LNCaP clone FGC (cell line): ENCODE measurements around the gene GALNT10.

Source experiments
- DNase-seq: peaks from one replicate; pipeline ENCODE4 v3.0.0-alpha.2; 2011; ENCODE audit warnings: low read depth
- H3K4me3 ChIP-seq: 2 replicates; pipeline ENCODE4 v1.5.1; 2011; ENCODE audit warnings: mild to moderate bottlenecking, low read depth, low read length, control low read depth
- TF ChIP-seq, protein P1 (sequence below): IDR thresholded peaks from 2 replicates; pipeline ENCODE4 v1.5.1; 2012; ENCODE audit warnings: mild to moderate bottlenecking; ENCODE audit not compliant: control insufficient read depth, insufficient read depth; ENCODE audit errors: extremely low read depth

The GALNT10 gene

GRCh38 chr5:154205441-154206117, 15.0 kb downstream of the GALNT10 start:
- no peak overlapping the region for H3K4me3 ChIP-seq
- DNase-seq, result no peak
- TF ChIP-seq, protein P1, sequence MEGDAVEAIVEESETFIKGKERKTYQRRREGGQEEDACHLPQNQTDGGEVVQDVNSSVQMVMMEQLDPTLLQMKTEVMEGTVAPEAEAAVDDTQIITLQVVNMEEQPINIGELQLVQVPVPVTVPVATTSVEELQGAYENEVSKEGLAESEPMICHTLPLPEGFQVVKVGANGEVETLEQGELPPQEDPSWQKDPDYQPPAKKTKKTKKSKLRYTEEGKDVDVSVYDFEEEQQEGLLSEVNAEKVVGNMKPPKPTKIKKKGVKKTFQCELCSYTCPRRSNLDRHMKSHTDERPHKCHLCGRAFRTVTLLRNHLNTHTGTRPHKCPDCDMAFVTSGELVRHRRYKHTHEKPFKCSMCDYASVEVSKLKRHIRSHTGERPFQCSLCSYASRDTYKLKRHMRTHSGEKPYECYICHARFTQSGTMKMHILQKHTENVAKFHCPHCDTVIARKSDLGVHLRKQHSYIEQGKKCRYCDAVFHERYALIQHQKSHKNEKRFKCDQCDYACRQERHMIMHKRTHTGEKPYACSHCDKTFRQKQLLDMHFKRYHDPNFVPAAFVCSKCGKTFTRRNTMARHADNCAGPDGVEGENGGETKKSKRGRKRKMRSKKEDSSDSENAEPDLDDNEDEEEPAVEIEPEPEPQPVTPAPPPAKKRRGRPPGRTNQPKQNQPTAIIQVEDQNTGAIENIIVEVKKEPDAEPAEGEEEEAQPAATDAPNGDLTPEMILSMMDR, result no peak

- H3K4me3 ChIP-seq, result no peak overlapping the region
- DNase-seq, result no peak
- TF ChIP-seq, protein P1, result no peak
Measured at GRCh38 chr5:154206311-154206710, 15.8 kb downstream of the GALNT10 start.

- TF ChIP-seq, protein P1, result no peak
- no peak for DNase-seq
- no peak overlapping the region for H3K4me3 ChIP-seq
Measured at GRCh38 chr5:154207204-154207603, 16.7 kb downstream of the GALNT10 start.

DNA sequence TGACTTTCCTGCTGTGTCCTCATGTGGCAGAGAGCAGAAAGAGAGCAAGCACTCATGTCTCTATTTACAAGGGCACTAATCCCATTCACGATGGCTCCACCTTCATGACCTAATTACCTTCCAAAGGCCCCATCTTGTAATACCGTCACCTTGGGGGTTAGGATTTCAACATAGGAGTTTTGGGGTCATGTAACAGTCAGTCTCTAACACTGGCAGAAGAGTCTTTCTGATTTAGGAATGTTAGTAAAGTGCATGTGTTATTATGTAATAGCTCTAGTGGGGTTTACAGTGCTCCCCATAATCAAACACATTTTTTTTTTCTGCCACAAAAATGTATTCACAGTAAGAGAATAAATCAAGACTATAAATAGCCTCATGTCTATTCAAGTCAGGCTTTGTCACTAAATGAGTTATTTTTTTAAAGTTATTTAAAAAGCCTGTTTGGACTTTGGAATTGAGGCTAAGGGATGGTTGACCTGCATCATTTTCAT, 19.1 kb downstream of the GALNT10 start:
- H3K4me3 ChIP-seq, result no peak overlapping the region
- DNase-seq, result no peak
- TF ChIP-seq, protein P1, result no peak

DNA sequence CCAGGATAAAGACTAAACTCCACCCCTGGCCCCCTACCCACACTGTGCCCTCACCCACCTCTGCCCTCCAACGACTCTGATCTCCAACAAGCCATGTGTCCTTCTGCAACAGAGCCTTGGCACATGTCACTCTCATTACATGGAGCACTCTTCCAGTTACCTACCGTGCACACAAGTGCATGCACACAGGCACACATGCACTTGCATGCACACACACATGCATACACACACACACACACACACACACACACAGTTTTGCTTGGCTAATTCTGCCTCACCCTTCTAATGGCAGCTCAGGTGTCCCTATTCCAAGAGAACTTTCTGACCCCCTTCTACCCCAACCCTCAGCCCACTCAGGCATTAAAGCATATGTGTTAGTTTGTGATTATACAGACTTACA, 19.6 kb downstream of the GALNT10 start:
- TF ChIP-seq, protein P1, result no peak
- DNase-seq, result no peak
- no peak overlapping the region for H3K4me3 ChIP-seq

GRCh38 chr5:154211641-154212390, 21.3 kb downstream of the GALNT10 start:
- TF ChIP-seq, protein P1, result no peak
- no peak overlapping the region for H3K4me3 ChIP-seq
- DNase-seq, result no peak
